ENCODE measurements around the gene LY9.

GRCh38 chr1:160799641-160800040, 3.7 kb downstream of the LY9 start:
- TF ChIP-seq CTCF (IDR thresholded peaks at IDR 0.05) (no peak), POLR2A (IDR thresholded peaks at IDR 0.05) (no peak)
